ENCODE results near the gene TYMS.

TYMS gene

GRCh38 chr18:647304-647703 is 10.1 kb upstream of the TYMS start:
- DNase-seq: no peak

- DNase-seq: no peak
These were observed 8.1 kb upstream of the TYMS start for GRCh38 chr18:649341-649740.

DNA sequence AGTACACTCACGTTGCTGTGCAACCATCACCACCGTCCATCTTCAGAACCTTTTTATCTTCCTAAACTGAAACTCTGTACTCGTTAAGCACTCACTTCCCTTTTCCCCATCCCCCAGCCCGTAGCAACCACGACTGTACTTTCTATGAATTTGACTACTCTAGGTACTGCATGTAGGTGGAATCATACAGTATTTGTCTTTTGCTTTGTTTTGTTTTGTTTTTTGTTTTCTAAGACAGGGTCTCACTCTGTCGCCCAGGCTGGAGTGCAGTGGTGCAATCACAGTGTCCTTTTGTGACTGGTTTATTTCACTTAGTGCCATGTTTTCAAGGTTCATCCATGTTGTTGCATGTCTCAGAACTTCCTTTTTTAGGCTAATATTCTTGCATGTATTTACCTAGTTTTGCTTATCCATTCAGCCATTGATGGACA is 7.0 kb upstream of the TYMS start:
- DNase-seq: no peak

GRCh38 chr18:652131-652530 is 5.3 kb upstream of the TYMS start:
- no peak for DNase-seq

DNA sequence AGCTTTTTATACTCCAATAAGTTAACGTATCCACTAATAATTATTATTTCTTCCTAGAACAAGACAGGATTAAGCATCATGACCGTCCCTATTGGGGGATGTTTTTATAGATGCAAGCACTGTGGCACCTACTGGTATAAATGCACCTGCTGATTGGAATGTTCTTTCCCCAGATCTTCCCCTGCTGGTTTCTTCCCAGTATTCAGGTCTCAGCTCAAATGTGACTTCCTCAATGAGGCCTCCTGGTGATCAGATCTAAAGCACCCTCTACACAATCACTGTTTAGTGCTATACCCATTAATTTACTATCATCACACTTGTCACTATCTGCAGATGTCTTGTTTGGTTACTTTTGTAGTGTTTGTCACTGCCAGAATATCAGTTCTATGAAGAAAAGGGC is 3.9 kb upstream of the TYMS start:
- DNase-seq: no peak

DNA sequence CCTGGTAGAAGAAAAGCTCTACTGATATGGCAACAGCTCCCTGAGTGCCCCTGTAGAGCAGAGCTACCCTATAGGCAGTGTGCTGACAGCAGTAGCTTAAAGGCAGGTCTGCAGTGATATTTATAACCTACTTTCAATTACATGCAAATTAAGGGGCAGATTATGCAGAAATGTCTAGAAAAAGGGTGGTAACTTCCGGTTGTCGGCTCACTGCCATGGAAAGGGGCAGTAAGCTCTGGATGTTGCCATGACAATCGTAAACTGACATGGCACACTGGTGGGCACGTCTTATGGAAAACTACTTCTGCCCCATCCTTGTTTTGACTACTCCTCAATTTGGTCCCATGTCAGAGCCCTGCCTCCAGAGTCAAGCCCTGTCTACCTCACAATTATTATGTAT is 2.9 kb upstream of the TYMS start:
- no peak for DNase-seq

GRCh38 chr18:655445-655844 is 2.0 kb upstream of the TYMS start:
- DNase-seq: no peak

DNA sequence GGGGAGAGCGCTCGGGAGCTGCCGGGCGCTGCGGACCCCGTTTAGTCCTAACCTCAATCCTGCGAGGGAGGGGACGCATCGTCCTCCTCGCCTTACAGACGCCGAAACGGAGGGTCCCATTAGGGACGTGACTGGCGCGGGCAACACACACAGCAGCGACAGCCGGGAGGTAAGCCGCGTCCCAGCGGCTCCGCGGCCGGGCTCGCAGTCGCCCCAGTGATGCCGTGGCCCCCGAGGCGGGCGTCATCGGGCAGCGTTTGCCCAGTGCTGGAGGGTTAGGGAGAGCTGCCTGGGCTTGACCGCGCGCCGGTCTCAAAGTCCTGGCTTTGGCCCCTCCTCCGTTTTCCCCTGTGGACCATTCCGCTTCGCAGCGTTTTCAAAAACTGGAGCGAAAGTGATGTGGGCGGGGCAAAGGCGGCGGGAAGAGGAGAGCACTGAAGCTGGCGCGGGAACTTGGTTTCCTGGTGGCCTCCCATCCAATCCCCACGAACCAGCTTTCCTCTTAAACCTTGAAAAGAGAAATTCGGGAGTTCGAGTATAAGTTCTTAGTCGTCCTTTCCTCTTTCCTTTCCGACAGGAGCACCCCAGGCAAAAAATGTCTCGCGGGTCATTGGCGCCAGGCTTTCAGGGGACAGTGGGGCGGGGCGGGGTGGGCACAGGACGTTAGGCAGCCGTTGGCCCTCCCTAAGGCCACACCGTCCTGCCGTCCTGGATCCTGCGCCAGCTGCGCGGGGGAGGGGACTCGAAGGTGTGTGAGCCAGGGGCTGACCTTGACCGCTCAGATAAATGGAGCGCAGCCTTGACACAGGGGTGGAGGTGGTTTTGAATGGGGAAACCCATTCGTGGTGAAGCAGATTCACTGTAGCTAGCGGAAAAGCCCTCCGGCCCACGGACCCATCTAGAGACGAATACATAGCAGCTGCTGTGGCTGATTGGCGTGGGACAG is 821 bp downstream of the TYMS start:
- peak in 11 of 14 donors; percentile 29 to 76 (median 56) for DNase-seq

- no peak for DNase-seq
These were observed 1.6 kb downstream of the TYMS start for GRCh38 chr18:658947-659533.

DNA sequence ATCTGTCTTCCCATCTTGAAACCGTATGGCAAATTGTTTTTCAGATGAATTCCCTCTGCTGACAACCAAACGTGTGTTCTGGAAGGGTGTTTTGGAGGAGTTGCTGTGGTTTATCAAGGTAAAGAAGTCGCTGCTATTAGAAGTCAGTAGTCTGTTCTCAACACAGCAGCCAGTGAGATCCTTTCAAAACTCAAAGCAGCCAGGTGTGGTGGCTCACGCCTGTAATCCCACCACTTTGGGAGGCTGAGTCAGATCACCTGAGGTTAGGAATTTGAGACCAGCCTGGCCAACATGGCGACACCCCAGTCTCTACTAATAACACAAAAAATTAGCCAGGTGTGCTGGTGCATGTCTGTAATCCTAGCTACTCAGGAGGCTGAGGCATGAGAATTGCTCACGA is 2.1 kb downstream of the TYMS start:
- DNase-seq: no peak

DNA sequence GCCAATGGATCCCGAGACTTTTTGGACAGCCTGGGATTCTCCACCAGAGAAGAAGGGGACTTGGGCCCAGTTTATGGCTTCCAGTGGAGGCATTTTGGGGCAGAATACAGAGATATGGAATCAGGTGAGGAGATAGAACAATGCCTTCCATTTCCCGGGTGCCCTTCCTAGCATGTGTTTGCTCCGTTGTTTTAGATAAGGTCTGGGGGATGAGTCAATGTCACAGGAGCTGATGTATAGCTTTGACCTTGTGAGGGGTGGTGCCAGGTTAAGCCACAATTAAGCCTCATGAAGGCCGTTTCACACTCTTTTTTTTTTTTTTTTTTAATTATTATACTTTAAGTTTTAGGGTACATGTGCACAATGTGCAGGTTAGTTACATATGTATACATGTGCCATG is 4.7 kb downstream of the TYMS start:
- DNase-seq: no peak

DNA sequence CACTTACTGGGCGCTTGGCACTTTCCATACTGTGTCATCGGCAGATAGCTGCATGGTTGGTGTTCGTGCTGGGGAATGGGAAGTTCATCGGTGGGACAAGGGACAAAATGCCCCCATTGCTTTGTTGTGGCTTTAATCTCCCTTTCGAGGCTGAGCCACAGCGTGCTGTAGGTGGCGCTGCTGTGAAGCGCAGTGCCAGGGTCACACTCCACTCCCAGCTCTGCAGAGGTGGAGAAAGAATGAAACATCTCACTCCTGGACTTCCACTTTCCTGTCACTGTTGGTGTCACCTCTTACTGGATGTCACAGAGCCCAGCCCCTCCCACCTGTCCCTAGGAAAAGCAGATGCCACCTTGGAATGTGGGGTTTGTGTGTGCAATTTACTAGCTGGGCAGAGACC is 8.7 kb downstream of the TYMS start:
- DNase-seq: no peak

GRCh38 chr18:666628-667027 is 9.2 kb downstream of the TYMS start:
- DNase-seq: no peak

DNA sequence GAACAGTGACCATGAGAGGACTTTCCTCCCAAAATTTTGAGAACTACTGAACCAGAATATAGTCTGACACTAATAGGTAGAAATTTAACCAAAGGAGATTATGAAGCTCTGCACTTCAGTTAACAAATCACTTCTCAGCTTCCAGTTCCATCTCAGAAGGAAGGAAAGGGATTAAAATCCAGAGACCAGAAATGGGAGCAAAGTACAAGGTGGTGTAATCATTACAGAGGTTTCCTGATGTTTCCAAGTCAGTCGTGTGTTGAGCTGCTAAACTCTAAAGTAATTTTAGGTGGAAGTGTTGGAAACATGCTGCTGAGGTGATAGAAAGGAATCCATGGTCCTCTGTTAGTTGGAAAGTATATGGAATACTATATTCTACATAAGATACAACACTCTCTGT is 10.8 kb downstream of the TYMS start:
- DNase-seq: no peak

GRCh38 chr18:669077-669476 is 11.6 kb downstream of the TYMS start:
- no peak for DNase-seq

- DNase-seq: no peak
These were observed 13.1 kb downstream of the TYMS start for GRCh38 chr18:670522-670921.

DNA sequence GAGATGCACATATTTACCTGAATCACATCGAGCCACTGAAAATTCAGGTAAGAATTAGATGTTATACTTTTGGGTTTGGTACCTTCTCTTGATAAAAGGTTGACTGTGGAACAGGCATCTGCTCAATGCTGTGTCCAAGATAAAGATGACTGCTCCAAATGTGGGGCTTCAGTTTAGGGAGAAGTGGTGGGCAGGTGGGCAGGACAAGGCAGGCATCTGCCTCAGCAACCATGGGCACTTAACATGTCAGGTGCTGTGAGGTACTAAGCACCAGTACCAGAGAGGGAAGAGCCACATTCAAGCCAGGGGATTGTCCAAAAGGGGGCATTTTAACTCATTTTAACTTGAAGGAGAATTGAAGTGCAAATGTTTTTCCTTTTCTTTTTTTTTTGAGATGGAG is 14.0 kb downstream of the TYMS start:
- no peak for DNase-seq

- DNase-seq: no peak
These were observed 15.9 kb downstream of the TYMS start for GRCh38 chr18:673317-673716.

DNA sequence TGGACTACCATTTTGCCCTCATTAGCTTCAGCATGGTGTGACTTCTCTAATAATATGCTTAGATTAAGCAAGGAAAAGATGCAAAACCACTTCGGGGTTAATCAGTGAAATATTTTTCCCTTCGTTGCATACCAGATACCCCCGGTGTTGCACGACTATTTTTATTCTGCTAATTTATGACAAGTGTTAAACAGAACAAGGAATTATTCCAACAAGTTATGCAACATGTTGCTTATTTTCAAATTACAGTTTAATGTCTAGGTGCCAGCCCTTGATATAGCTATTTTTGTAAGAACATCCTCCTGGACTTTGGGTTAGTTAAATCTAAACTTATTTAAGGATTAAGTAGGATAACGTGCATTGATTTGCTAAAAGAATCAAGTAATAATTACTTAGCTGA is 16.3 kb downstream of the TYMS start:
- no peak for DNase-seq

- no peak for DNase-seq
These were observed 17.9 kb downstream of the TYMS start for GRCh38 chr18:675307-675706.

DNA sequence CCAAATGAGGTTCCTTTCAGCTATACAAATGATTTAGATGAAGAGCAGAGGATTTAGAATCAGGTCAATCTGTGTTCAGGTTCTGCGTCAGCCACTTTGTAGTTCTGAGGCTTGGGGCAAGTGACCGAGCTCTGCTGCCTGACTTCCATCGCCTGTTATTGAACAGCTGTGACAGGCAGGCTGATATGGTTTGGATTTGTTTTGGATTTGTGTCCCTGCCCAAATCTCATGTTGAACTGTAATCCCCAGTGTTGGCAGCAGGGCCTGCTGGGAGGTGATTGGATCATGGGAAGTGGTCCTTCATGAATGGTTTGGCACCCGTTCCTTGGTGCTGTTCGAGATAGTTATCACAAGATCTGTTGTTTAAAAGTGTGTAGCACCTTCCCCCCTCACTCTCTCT is 18.6 kb downstream of the TYMS start:
- no peak for DNase-seq

DNA sequence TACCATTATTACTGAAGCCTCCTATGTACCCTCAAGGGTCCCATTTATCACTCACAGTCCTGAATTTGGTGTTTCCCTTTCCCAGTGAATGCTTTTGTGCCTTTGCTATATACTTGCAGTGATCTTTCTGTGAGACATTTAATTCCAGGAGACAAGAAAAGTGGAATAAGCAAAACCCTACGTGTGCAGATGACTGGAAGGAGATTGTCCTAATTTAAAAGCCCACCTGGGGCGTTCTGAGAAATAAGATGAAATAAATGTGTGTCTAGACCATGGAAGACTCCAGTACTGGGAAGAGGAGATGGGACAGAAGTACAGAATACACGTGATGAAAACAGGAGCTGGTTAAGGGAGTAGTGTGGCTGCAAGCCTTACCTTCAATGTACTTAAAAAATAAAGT is 19.3 kb downstream of the TYMS start:
- no peak for DNase-seq

- DNase-seq: no peak
These were observed 19.7 kb downstream of the TYMS start for GRCh38 chr18:677145-677544.

GRCh38 chr18:677951-678381 is 20.5 kb downstream of the TYMS start:
- DNase-seq: peak in 4 of 14 donors; percentile 7 to 41 (median 25)
